Lower leg skin (tissue), 4 donors: Measurements from ENCODE around the gene CMTM2. TPM values are rescaled to one million over a fixed set of nuclear protein-coding genes. Genes with fewer than 3 reads are reported as not detected.

ENCODE experiments used
- DNase-seq, 2 donors: peaks; one replicate each; pipeline ENCODE4 v3.0.0-alpha.2; 2019; ENCODE audit warnings: low spot score in 2 of 2
- H3K4me3 ChIP-seq: fragments of 200-600 bp; sonication (generic); 2 replicates; pipeline ENCODE4 v1.5.1; 2017; ENCODE audit warnings: mild to moderate bottlenecking, low read depth; ENCODE audit not compliant: poor library complexity, severe bottlenecking
- CTCF ChIP-seq, 3 donors: fragments of 450-650 bp; IDR thresholded peaks; one replicate each; pipeline ENCODE4 v1.5.1; 2016; ENCODE audit warnings: antibody characterized with exemption in 3 of 3, mild to moderate bottlenecking in 3 of 3, moderate library complexity in 2 of 3
- POLR2A ChIP-seq, 2 donors: fragments of 450-650 bp; IDR thresholded peaks; one replicate each; pipeline ENCODE4 v1.6.1; 2016 to 2017; ENCODE audit warnings: antibody characterized with exemption in 2 of 2, mild to moderate bottlenecking in 1 of 2, moderate library complexity in 1 of 2
- WGBS, 2 donors: methylation state at CpG; one replicate each; pipeline ENCODE4 v1.1.5; 2018; 5-methylcytosine and 5-hydroxymethylcytosine counted together
- intact Hi-C: fragments of 100-400 bp; cut with DNase I; formaldehyde crosslinking; loops from one replicate; pipeline ENCODE4 v1.15.0; 2023; ENCODE audit warnings: low total_unique reads
- total RNA-seq, 4 donors: library from RNA; depleted of rRNA; stranded (reverse); fragments of >200 nt; gene quantifications; one replicate each; pipeline ENCODE4 v1.1.0, GENCODE V29; 2016

CMTM2 gene
- total RNA-seq, 4 donors from 2014 or later: 0.26 TPM; not detected in 3

DNA sequence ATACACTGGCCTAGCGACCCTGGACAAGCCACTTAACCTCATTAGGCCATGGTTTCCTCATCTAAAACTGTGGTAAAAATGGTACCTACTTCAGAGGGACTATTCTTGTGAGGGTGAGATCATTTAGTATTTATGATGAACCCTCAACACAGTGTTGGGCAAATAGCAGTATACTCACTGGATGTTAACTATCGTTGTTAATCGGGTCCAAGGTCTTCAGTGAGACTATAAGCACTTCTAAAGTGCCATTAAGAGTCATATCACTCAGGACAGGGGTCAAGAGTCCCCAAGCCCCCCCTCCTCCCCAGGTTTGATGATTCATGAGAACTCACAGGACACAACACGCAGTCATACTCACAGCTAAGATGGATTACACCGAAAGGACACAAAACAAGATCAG is 40.4 kb upstream of the CMTM2 start:
- DNase-seq: peak in 1 of 2 donors; percentile 48
- no peak for TF ChIP-seq CTCF (IDR thresholded peaks at IDR 0.05)
- no peak for TF ChIP-seq POLR2A (IDR thresholded peaks at IDR 0.05)
- 77 to 86% methylated on average over 5 of the region's 5 CpGs for WGBS, 2 donors

DNA sequence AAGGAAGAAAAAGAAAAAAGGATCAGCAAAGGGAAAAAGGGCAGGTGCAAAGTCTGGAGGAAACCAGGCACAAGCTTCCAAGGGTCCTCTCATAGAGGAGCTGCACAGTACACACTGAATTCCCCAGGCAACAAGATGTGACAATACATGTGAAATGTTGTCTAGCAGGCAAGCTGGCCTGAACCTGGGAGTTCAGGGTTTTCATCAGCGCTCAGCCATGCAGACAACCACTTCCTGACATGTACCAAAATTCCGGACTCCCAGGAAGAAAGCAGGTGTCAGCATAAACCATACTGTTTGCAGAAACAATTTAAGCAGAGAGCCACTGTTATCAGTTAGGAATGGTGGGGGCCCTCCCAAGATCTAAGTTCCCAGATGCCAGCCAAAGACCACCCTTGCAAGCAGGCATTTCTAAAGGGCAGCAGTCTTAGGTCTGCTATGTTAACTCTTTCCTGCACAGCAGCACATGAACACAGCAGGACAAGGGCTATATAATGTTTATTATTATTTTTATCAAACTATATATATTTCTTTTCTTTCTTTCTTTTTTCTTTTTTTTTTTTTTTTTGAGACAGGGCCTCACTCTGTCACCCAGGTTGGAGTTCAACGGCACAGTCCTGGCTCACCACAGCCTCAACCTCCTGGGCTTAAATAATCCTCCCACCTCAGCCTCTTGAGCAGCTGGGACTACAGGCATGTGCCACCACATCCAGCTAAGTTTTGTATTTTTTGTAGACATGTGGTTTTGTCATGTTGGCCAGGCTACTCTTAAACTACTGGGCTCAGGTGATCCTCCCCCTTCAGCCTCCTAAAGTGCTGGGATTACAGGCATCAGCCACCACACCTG is 39.4 kb upstream of the CMTM2 start:
- intact Hi-C loops: loop anchor here (10.0 kb wide), 1 partner anchor 1805 kb away; no protein-coding TSS in a partner anchor
- no peak for TF ChIP-seq POLR2A (IDR thresholded peaks at IDR 0.05)
- TF ChIP-seq CTCF (IDR thresholded peaks at IDR 0.05): no peak
- DNase-seq: peak in 1 of 2 donors; percentile 56
- 68 to 88% methylated on average over 3 of the region's 3 CpGs for WGBS, 2 donors
- no peak overlapping the region for H3K4me3 ChIP-seq

More for the DNA sequence above, 40.4 kb upstream of the CMTM2 start:
- no peak overlapping the region for H3K4me3 ChIP-seq
- intact Hi-C loops: no loop called here

DNA sequence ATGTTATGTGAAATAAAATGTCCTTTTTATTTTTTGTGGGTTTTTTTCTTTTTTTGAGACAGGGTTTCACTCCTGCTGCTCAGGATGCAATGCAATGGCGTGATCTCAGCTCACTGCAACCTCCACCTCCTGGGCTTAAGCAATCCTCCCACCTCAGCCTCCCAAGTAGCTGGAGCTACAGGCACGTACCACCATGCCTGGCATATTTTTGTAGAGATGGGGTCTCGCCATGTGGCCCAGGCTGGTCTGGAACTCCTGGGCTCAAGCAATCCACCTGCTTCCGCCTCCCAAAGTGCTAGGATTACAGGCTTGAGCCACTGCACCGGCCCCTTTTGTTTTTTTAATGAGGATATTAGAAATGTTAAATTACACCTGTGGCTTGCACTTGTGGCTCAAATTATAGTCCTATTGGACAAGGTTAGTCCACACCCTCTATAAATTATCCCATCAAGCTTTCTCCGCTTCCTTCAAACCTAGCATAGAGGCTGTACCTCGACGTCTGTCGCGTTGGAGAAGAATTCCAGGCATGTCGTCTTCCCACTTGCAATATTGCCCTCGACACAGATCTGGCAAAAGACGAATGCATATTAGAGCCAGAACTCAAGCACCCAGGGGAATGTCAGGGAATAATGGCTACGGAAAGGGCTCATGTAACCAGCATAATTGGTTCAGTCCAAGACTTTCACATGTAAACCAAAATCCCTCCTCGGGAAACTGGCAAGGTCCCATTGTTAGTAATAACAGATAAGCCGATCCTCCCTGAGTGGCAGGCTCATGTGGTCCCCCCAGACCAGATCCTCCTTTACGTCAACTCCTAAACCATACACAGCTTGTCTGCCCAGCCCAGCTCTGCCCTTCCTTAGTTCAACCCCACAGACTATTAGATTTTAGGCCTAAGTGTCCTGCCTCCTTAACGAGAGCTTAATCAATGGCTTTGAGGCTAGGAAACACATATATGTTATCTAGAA is 37.6 kb upstream of the CMTM2 start:
- DNase-seq: peak in 1 of 2 donors; percentile 68
- WGBS, 2 donors: 86 to 92% methylated on average over 18 of the region's 18 CpGs
- no peak for TF ChIP-seq POLR2A (IDR thresholded peaks at IDR 0.05)
- intact Hi-C loops: loop anchor here (10.0 kb wide), 1 partner anchor 1807 kb away; no protein-coding TSS in a partner anchor
- H3K4me3 ChIP-seq: no peak overlapping the region

DNA sequence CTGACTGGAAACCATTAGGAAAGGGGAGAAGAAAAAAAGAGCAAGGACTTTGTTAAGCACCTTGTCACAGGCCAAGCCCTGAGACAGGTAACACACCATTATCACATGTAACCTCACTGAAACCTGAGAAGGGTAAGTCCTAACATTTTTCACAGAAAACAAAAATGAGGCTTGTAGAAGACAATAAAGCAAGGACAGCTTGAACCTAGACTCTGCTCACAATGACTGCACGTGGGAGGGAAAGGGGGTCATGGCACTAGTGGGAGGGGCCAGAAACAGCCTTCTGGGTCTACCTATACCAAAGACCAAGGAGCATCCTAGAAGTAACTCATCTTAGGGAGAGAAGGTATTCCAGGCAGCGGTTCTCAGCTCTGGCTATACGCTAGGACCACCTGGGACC is 36.9 kb upstream of the CMTM2 start:
- 82 to 88% methylated on average over 3 of the region's 3 CpGs for WGBS, 2 donors
- no peak for TF ChIP-seq CTCF (IDR thresholded peaks at IDR 0.05)
- no peak for TF ChIP-seq POLR2A (IDR thresholded peaks at IDR 0.05)
- no peak overlapping the region for H3K4me3 ChIP-seq
- peak in 1 of 2 donors; percentile 65 for DNase-seq
- intact Hi-C loops: loop anchor here (10.0 kb wide), 1 partner anchor 1808 kb away; no protein-coding TSS in a partner anchor

- no peak overlapping the region for H3K4me3 ChIP-seq
- WGBS, 2 donors: 83 to 86% methylated on average over 6 of the region's 6 CpGs
- DNase-seq: peak in 1 of 2 donors; percentile 61
- TF ChIP-seq CTCF (IDR thresholded peaks at IDR 0.05) (no peak), POLR2A (IDR thresholded peaks at IDR 0.05) (no peak)
- intact Hi-C loops: loop anchor here (10.0 kb wide), 1 partner anchor 1809 kb away; no protein-coding TSS in a partner anchor
Observed at GRCh38 chr16:66543541-66543940, 35.7 kb upstream of the CMTM2 start.
